Measurements from ENCODE around the gene MAB21L4. TPM values are rescaled to one million over a fixed set of nuclear protein-coding genes. Genes with fewer than 3 reads are reported as not detected.
A peak's percentile ranks its signal among the peaks of the same experiment; 100 is the strongest.

The MAB21L4 gene
- polyA plus RNA-seq, 1 of the 3 experiments (the other 2 are of a cell fraction): not detected

- no peaks in the 10 kb centered on the region for H3K9me2 ChIP-seq
- ChIA-PET CTCF (interaction anchor here (1.4 to 4.6 kb wide), 2 partner anchors 15 to 20 kb away, joined by 3 to 20 read pairs; no protein-coding TSS in a partner anchor), POLR2A (no interaction called here)
- H3K9ac ChIP-seq: no peak overlapping the region
- H3K36me3 ChIP-seq (replicated peaks in 1 of 2; ENCODE audit: control insufficient read depth in 1 of 2, insufficient read depth in 2 of 2, low read length in 1 of 2): no peaks in the 10 kb centered on the region
- H3K4me1 ChIP-seq (ENCODE audit: control insufficient read depth in 1 of 2, insufficient read depth in 2 of 2, low read depth in 1 of 2, low read length in 1 of 2): peaks cover 0 to 8% of the 10 kb centered on the region in 2 experiments; a peak in 1 of 4 replicates
- H3K27ac ChIP-seq (ENCODE audit: low read depth in 2 of 2, low read length in 1 of 2): no peak overlapping the region
- no peaks in the 10 kb centered on the region for H4K20me1 ChIP-seq (ENCODE audit: insufficient read depth)
- no peaks in the 10 kb centered on the region for H3F3A ChIP-seq (replicated peaks; ENCODE audit: insufficient read depth)
- TF ChIP-seq TCF12 (IDR thresholded peaks at IDR 0.05) (no peak), USF1 (IDR thresholded peaks at IDR 0.05; ENCODE audit: borderline replicate concordance, low read depth) (no peak)
- DNase-seq: peak; percentile 23
- 64% methylated on average over 12 of the region's 17 CpGs for WGBS (ENCODE audit: low lambda C conversion rate)
- H3K4me3 ChIP-seq (ENCODE audit: low read depth in 2 of 2, low read length in 1 of 2): no peak overlapping the region
- H3K9me3 ChIP-seq: no peaks in the 10 kb centered on the region
- H3K4me2 ChIP-seq: no peak overlapping the region
- H3K79me2 ChIP-seq (ENCODE audit: insufficient read depth): no peaks in the 10 kb centered on the region
- no peaks in the 10 kb centered on the region; the same call in 1 of the 2 replicates for H3K27me3 ChIP-seq (ENCODE audit: insufficient read depth)
- no peak overlapping the region for H2AFZ ChIP-seq (ENCODE audit: low read depth)
Observed at GRCh38 chr2:240872317-240873097, 23.4 kb downstream of the MAB21L4 start.

- Histone ChIP-seq H3K4me1 (ENCODE audit: control insufficient read depth in 1 of 2, insufficient read depth in 2 of 2, low read depth in 1 of 2, low read length in 1 of 2) (peaks cover 0 to 2% of the 10 kb centered on the region in 2 experiments; a peak in 1 of 4 replicates), H3K9me3 (no peaks in the 10 kb centered on the region), H3K9me2 (no peaks in the 10 kb centered on the region), H3K9ac (no peak overlapping the region), H3K4me2 (no peak overlapping the region), H3K36me3 (replicated peaks in 1 of 2; ENCODE audit: control insufficient read depth in 1 of 2, insufficient read depth in 2 of 2, low read length in 1 of 2) (no peaks in the 10 kb centered on the region), H2AFZ (ENCODE audit: low read depth) (no peak overlapping the region), H3F3A (replicated peaks; ENCODE audit: insufficient read depth) (no peaks in the 10 kb centered on the region), H4K20me1 (ENCODE audit: insufficient read depth) (no peaks in the 10 kb centered on the region), H3K4me3 (ENCODE audit: low read depth in 2 of 2, low read length in 1 of 2) (no peak overlapping the region), H3K79me2 (ENCODE audit: insufficient read depth) (no peaks in the 10 kb centered on the region), H3K27ac (ENCODE audit: low read depth in 2 of 2, low read length in 1 of 2) (no peak overlapping the region), H3K27me3 (ENCODE audit: insufficient read depth) (no peaks in the 10 kb centered on the region; the same call in 1 of the 2 replicates)
- POLR2A ChIA-PET: no interaction called here
- peak; percentile 21 for DNase-seq
- TF ChIP-seq FOXJ3 (CRISPR knock-in tag; IDR thresholded peaks at IDR 0.05): no peak
- no peak for TF ChIP-seq POLR2AphosphoS5 (IDR thresholded peaks at IDR 0.05; ENCODE audit: low read depth, low read length)
- no peak for TF ChIP-seq PBX3 (IDR thresholded peaks at IDR 0.05)
- TF ChIP-seq EP300 (IDR thresholded peaks at IDR 0.05; ENCODE audit: borderline replicate concordance in 1 of 2, low read depth in 1 of 2, low read length in 1 of 2): no peak
- no peak for TF ChIP-seq CTCF (IDR thresholded peaks at IDR 0.05)
- TF ChIP-seq JUND (IDR thresholded peaks at IDR 0.05): no peak
- TF ChIP-seq IRF3 (IDR thresholded peaks at IDR 0.05; ENCODE audit: low read depth, low read length): no peak
- no peak for TF ChIP-seq EZH2phosphoT487 (IDR thresholded peaks at IDR 0.05; ENCODE audit: borderline replicate concordance, low read depth)
- no peak for TF ChIP-seq RAD21 (IDR thresholded peaks at IDR 0.05; ENCODE audit: low read length)
- CTCF ChIA-PET: interaction anchor here (4.6 kb wide), 1 partner anchor 19 kb away, joined by 20 read pairs; no protein-coding TSS in a partner anchor
- 67% methylated on average over 2 of the region's 16 CpGs for WGBS (ENCODE audit: low lambda C conversion rate)
Observed at GRCh38 chr2:240871071-240871958, 24.6 kb downstream of the MAB21L4 start.
